ENCODE results near the gene KCNJ4.

Gene KCNJ4

DNA sequence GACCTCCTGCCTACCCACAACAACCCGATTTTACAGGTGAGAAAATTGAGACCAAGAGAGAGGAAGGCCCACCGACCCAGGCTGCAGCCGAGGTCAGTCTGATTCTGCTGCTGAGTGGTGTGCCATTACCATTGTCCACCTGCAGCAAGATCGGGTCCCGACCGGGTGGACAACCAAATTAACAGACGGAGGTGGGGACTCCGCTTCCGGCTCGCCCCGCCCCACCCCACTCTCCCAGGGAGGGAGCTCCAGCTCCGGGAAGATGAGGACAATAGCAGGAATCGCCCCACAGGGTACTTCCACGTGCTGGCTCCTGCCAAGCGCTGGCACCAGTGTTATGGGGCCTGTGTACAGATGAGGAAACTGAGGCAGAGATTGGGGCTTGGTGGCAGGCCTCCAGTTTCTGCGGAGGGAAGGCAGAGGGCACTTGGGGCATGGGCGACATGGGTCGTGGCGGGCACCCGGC lies 12.5 kb upstream of the KCNJ4 start (continued):
- no peak for TF ChIP-seq ZNF76 (tag by site-specific recombination; IDR thresholded peaks at IDR 0.05; ENCODE audit: borderline replicate concordance, low read depth)
- TF ChIP-seq, protein P1, sequence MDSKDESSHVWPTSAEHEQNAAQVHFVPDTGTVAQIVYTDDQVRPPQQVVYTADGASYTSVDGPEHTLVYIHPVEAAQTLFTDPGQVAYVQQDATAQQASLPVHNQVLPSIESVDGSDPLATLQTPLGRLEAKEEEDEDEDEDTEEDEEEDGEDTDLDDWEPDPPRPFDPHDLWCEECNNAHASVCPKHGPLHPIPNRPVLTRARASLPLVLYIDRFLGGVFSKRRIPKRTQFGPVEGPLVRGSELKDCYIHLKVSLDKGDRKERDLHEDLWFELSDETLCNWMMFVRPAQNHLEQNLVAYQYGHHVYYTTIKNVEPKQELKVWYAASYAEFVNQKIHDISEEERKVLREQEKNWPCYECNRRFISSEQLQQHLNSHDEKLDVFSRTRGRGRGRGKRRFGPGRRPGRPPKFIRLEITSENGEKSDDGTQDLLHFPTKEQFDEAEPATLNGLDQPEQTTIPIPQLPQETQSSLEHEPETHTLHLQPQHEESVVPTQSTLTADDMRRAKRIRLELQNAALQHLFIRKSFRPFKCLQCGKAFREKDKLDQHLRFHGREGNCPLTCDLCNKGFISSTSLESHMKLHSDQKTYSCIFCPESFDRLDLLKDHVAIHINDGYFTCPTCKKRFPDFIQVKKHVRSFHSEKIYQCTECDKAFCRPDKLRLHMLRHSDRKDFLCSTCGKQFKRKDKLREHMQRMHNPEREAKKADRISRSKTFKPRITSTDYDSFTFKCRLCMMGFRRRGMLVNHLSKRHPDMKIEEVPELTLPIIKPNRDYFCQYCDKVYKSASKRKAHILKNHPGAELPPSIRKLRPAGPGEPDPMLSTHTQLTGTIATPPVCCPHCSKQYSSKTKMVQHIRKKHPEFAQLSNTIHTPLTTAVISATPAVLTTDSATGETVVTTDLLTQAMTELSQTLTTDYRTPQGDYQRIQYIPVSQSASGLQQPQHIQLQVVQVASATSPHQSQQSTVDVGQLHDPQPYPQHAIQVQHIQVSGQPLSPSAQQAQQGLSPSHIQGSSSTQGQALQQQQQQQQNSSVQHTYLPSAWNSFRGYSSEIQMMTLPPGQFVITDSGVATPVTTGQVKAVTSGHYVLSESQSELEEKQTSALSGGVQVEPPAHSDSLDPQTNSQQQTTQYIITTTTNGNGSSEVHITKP (tag by site-specific recombination; IDR thresholded peaks at IDR 0.05) = no peak
- no peak for TF ChIP-seq ZNF549 (tag by site-specific recombination; IDR thresholded peaks at IDR 0.05)
- no peak for TF ChIP-seq SCRT1 (tag by site-specific recombination; IDR thresholded peaks at IDR 0.05; ENCODE audit: borderline replicate concordance)
- TF ChIP-seq, protein P2, sequence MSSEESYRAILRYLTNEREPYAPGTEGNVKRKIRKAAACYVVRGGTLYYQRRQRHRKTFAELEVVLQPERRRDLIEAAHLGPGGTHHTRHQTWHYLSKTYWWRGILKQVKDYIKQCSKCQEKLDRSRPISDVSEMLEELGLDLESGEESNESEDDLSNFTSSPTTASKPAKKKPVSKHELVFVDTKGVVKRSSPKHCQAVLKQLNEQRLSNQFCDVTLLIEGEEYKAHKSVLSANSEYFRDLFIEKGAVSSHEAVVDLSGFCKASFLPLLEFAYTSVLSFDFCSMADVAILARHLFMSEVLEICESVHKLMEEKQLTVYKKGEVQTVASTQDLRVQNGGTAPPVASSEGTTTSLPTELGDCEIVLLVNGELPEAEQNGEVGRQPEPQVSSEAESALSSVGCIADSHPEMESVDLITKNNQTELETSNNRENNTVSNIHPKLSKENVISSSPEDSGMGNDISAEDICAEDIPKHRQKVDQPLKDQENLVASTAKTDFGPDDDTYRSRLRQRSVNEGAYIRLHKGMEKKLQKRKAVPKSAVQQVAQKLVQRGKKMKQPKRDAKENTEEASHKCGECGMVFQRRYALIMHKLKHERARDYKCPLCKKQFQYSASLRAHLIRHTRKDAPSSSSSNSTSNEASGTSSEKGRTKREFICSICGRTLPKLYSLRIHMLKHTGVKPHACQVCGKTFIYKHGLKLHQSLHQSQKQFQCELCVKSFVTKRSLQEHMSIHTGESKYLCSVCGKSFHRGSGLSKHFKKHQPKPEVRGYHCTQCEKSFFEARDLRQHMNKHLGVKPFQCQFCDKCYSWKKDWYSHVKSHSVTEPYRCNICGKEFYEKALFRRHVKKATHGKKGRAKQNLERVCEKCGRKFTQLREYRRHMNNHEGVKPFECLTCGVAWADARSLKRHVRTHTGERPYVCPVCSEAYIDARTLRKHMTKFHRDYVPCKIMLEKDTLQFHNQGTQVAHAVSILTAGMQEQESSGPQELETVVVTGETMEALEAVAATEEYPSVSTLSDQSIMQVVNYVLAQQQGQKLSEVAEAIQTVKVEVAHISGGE (tag by site-specific recombination; conservative IDR thresholded peaks at IDR 0.05; ENCODE audit: low read depth) = no peak
- TF ChIP-seq, protein P3, sequence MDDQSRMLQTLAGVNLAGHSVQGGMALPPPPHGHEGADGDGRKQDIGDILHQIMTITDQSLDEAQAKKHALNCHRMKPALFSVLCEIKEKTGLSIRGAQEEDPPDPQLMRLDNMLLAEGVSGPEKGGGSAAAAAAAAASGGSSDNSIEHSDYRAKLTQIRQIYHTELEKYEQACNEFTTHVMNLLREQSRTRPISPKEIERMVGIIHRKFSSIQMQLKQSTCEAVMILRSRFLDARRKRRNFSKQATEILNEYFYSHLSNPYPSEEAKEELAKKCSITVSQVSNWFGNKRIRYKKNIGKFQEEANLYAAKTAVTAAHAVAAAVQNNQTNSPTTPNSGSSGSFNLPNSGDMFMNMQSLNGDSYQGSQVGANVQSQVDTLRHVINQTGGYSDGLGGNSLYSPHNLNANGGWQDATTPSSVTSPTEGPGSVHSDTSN (CRISPR knock-in tag; IDR thresholded peaks at IDR 0.05) = no peak
- peak; percentile 52 for TF ChIP-seq GLIS2 (tag by site-specific recombination; IDR thresholded peaks at IDR 0.05)
- no peak for TF ChIP-seq ZNF596 (tag by site-specific recombination; IDR thresholded peaks at IDR 0.05)
- peak; percentile 13; the same call in 1 of the 2 replicates for TF ChIP-seq KLF8 (tag by site-specific recombination; IDR thresholded peaks at IDR 0.05)
- TF ChIP-seq, protein P4, sequence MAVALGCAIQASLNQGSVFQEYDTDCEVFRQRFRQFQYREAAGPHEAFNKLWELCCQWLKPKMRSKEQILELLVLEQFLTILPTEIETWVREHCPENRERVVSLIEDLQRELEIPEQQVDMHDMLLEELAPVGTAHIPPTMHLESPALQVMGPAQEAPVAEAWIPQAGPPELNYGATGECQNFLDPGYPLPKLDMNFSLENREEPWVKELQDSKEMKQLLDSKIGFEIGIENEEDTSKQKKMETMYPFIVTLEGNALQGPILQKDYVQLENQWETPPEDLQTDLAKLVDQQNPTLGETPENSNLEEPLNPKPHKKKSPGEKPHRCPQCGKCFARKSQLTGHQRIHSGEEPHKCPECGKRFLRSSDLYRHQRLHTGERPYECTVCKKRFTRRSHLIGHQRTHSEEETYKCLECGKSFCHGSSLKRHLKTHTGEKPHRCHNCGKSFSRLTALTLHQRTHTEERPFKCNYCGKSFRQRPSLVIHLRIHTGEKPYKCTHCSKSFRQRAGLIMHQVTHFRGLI (tag by site-specific recombination; IDR thresholded peaks at IDR 0.05) = no peak
- TF ChIP-seq ZNF701 (tag by site-specific recombination; IDR thresholded peaks at IDR 0.05) = no peak
- no peak for TF ChIP-seq ZNF621 (tag by site-specific recombination; IDR thresholded peaks at IDR 0.05)
- TF ChIP-seq ZNF146 (tag by site-specific recombination; IDR thresholded peaks at IDR 0.05) = no peak
- no peak for TF ChIP-seq HOXA7 (CRISPR knock-in tag; IDR thresholded peaks at IDR 0.05; ENCODE audit: borderline replicate concordance)
- TF ChIP-seq ZNF660 (tag by site-specific recombination; IDR thresholded peaks at IDR 0.05) = no peak
- no peak for TF ChIP-seq OVOL3 (tag by site-specific recombination; IDR thresholded peaks at IDR 0.05)
- TF ChIP-seq ZBTB48 (tag by site-specific recombination; IDR thresholded peaks at IDR 0.05) = no peak
- peak; percentile 29; the same call in 1 of the 2 replicates for TF ChIP-seq SP3 (tag by site-specific recombination; IDR thresholded peaks at IDR 0.05)
- TF ChIP-seq, protein P5, sequence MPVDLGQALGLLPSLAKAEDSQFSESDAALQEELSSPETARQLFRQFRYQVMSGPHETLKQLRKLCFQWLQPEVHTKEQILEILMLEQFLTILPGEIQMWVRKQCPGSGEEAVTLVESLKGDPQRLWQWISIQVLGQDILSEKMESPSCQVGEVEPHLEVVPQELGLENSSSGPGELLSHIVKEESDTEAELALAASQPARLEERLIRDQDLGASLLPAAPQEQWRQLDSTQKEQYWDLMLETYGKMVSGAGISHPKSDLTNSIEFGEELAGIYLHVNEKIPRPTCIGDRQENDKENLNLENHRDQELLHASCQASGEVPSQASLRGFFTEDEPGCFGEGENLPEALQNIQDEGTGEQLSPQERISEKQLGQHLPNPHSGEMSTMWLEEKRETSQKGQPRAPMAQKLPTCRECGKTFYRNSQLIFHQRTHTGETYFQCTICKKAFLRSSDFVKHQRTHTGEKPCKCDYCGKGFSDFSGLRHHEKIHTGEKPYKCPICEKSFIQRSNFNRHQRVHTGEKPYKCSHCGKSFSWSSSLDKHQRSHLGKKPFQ (tag by site-specific recombination; IDR thresholded peaks at IDR 0.05) = no peak
- TF ChIP-seq GLIS1 (tag by site-specific recombination; IDR thresholded peaks at IDR 0.05) = peak; percentile 82
